GM12878 (cell line): ENCODE results near the gene SLCO2A1. TPM values are rescaled to one million over a fixed set of nuclear protein-coding genes. Genes with fewer than 3 reads are reported as not detected.

Source experiments
- ATAC-seq: fragments of 200-7000 bp; cut with Tn5 transposase; 3 replicates; pipeline ENCODE4 v1.9.1; 2020; ENCODE audit warnings: mild to moderate bottlenecking, moderate library complexity
- BruUV-seq: library from RNA; stranded (reverse); fragments of 400-500 nt; replicated peaks from 2 replicates; lab custom pipeline; 2021; lab: Mats Ljungman, UMichigan
- CTCF ChIA-PET: fragments of 300-600 bp; sonication (Branson Sonifier 250); formaldehyde crosslinking; extraction: SDS; loops from one replicate; lab custom pipeline; 2021; ENCODE audit warnings: inconsistent platforms; lab: Yijun Ruan, JAX
- POLR2A ChIA-PET: fragments of 350-600 bp; formaldehyde crosslinking; extraction: SDS; loops from one replicate; lab custom pipeline; 2021; ENCODE audit warnings: inconsistent platforms; lab: Charles Lee
- RAD21 ChIA-PET: fragments of 300-600 bp; sonication (Branson Sonifier 250); formaldehyde crosslinking; loops from one replicate; lab custom pipeline; 2023; ENCODE audit warnings: antibody characterized with exemption; ENCODE audit not compliant: unreplicated experiment; lab: Charles Lee
- SMC1A ChIA-PET: fragments of 300-600 bp; sonication (Branson Sonifier 250); formaldehyde crosslinking; loops from one replicate; lab custom pipeline; 2023; ENCODE audit not compliant: unreplicated experiment, uncharacterized antibody; lab: Charles Lee
- DNase-seq: peaks from one replicate; pipeline ENCODE4 v3.0.0-alpha.2; 2011; ENCODE audit warnings: low read depth, low spot score
- FAIRE-seq: peaks from 3 replicates; lab custom pipeline; 2011; peaks lifted over from hg19 to GRCh38; lab: Jason Lieb, UNC
- H2AFZ ChIP-seq: 2 replicates; pipeline ENCODE4 v1.6.0; 2011; ENCODE audit warnings: low read depth, low read length, control low read depth; ENCODE audit not compliant: control insufficient read depth
- H3K27ac ChIP-seq: 2 replicates; pipeline ENCODE4 v1.5.1; 2011; ENCODE audit warnings: control low read depth; ENCODE audit not compliant: control insufficient read depth, insufficient read depth
- H3K27me3 ChIP-seq, 2 experiments: replicated peaks in 1 of 2; 2 replicates each; pipeline versions ENCODE4 v1.6.0 to v1.6.1; 2011; ENCODE audit warnings: low read length in 1 of 2; ENCODE audit not compliant: control insufficient read depth in 2 of 2, insufficient read depth in 2 of 2
- H3K36me3 ChIP-seq, 2 experiments: 2 replicates each; pipeline ENCODE4 v1.5.1; 2011; ENCODE audit warnings: low read length in 1 of 2; ENCODE audit not compliant: control insufficient read depth in 2 of 2, insufficient read depth in 2 of 2
- H3K4me1 ChIP-seq: 2 replicates; pipeline ENCODE4 v1.6.1; 2011; ENCODE audit warnings: mild to moderate bottlenecking, low read length, moderate library complexity, mixed read lengths; ENCODE audit not compliant: control insufficient read depth, insufficient read depth
- H3K4me2 ChIP-seq: 2 replicates; pipeline ENCODE4 v1.6.0; 2011; ENCODE audit warnings: control low read depth; ENCODE audit not compliant: control insufficient read depth, insufficient read depth
- H3K4me3 ChIP-seq: fragments of 200-600 bp; sonication (generic); 2 replicates; pipeline ENCODE4 v1.5.1; 2016
- H3K79me2 ChIP-seq: 2 replicates; pipeline ENCODE4 v1.6.0; 2011; ENCODE audit warnings: low read length; ENCODE audit not compliant: control insufficient read depth, insufficient read depth
- H3K9ac ChIP-seq: 2 replicates; pipeline ENCODE4 v1.8.0; 2011; ENCODE audit warnings: low read length, control low read depth, mixed read lengths; ENCODE audit not compliant: control insufficient read depth, insufficient read depth
- H3K9me3 ChIP-seq: replicated peaks from 3 replicates; pipeline ENCODE4 v1.5.1; 2011; ENCODE audit warnings: mild to moderate bottlenecking, low read length; ENCODE audit not compliant: control insufficient read depth, insufficient read depth
- H4K20me1 ChIP-seq: 2 replicates; pipeline ENCODE4 v1.6.0; 2011; ENCODE audit not compliant: control insufficient read depth, insufficient read depth
- ATF2 ChIP-seq: IDR thresholded peaks from 2 replicates; pipeline ENCODE4 v1.6.1; 2012; ENCODE audit warnings: low read length, inconsistent platforms
- BCL3 ChIP-seq: IDR thresholded peaks from 2 replicates; pipeline ENCODE4 v1.6.1; 2011; ENCODE audit warnings: borderline replicate concordance, low read depth, mild to moderate bottlenecking, moderate library complexity, low read length; ENCODE audit not compliant: insufficient read depth, poor library complexity, severe bottlenecking
- CEBPZ ChIP-seq: fragments of 150-350 bp; IDR thresholded peaks from 2 replicates; pipeline ENCODE4 v1.6.1; 2016; ENCODE audit warnings: low read depth, low read length
- CREB1 ChIP-seq: IDR thresholded peaks from 2 replicates; pipeline ENCODE4 v1.6.1; 2012; ENCODE audit warnings: low read depth, mild to moderate bottlenecking, inconsistent platforms
- E2F4 ChIP-seq: IDR thresholded peaks from 2 replicates; pipeline ENCODE4 v1.6.1; 2012; ENCODE audit warnings: low read depth, low read length, improper control_type of control experiment
- EP300 ChIP-seq, 2 experiments: fragments of 150-350 bp in 1 of 2; IDR thresholded peaks; 2 replicates each; pipeline ENCODE4 v1.6.1; 2011 to 2012; ENCODE audit warnings: low read depth in 2 of 2, low read length in 2 of 2, borderline replicate concordance in 1 of 2, improper control_type of control experiment in 1 of 2, inconsistent platforms in 1 of 2; ENCODE audit not compliant: control insufficient read depth in 1 of 2
- KAT2A ChIP-seq: conservative IDR thresholded peaks from 2 replicates; pipeline ENCODE4 v1.6.1; 2011; ENCODE audit warnings: low read depth, low read length; ENCODE audit not compliant: control insufficient read depth
- MXI1 ChIP-seq: fragments of 150-350 bp; IDR thresholded peaks from 2 replicates; pipeline ENCODE4 v1.6.1; 2011; ENCODE audit warnings: low read depth, mild to moderate bottlenecking, inconsistent platforms, low read length, improper control_type of control experiment
- PML ChIP-seq: IDR thresholded peaks from 2 replicates; pipeline ENCODE4 v1.6.1; 2012; ENCODE audit warnings: low read length, inconsistent platforms
- SIN3A ChIP-seq: IDR thresholded peaks from 2 replicates; pipeline ENCODE4 v1.6.1; 2012; ENCODE audit warnings: low read depth, low read length, improper control_type of control experiment
- ZBTB40 ChIP-seq: fragments of 450-650 bp; IDR thresholded peaks from 2 replicates; pipeline ENCODE4 v1.6.1; 2016; ENCODE audit warnings: mild to moderate bottlenecking, moderate library complexity, borderline replicate concordance
- ZZZ3 ChIP-seq: IDR thresholded peaks from 2 replicates; pipeline ENCODE4 v1.6.1; 2011; ENCODE audit warnings: low read depth; ENCODE audit not compliant: control insufficient read depth, insufficient read length
- WGBS: methylation state at CpG from one replicate; pipeline ENCODE4 v1.1.6; 2016; ENCODE audit warnings: low lambda C conversion rate; ENCODE audit not compliant: insufficient replicate concordance, insufficient coverage; ENCODE audit errors: missing lambda C conversion rate; 5-methylcytosine and 5-hydroxymethylcytosine counted together
- in situ Hi-C: fragments of 300-500 bp; cut with MboI; formaldehyde crosslinking; loops from 9 replicates; pipeline ENCODE4 v1.14.3; 2018; ENCODE audit warnings: mixed read lengths
- intact Hi-C: fragments of 100-400 bp; cut with micrococcal nuclease; formaldehyde crosslinking; loops from one replicate; pipeline ENCODE4 v1.14.2; 2022; ENCODE audit not compliant: unreplicated experiment
- polyA plus RNA-seq, 11 experiments: library from polyadenylated mRNA; depleted of rRNA in 4 of 11; unstranded in 6 of 11; stranded (reverse) in 5 of 11; fragments of >200 nt; fragmentation: Nextera tagmentation in 4 of 11; fragmentation: Illumina TruSeq in 1 of 11; extraction: Ambion mirVana in 4 of 11; extraction: Trizol in 1 of 11; gene quantifications; 1 replicate in 1 of 11; 2 replicates in 10 of 11; pipeline versions ENCODE4 v1.2.1 to v1.2.3, GENCODE V29; 2011 to 2016; ENCODE audit warnings: inconsistent platforms in 2 of 11, missing spikeins in 2 of 11, low read depth in 1 of 11
- total RNA-seq, 4 experiments: library from RNA; depleted of rRNA in 3 of 4; stranded (reverse); fragments of >200 nt in 3 of 4; fragmentation: Illumina TruSeq in 1 of 4; extraction: Trizol in 1 of 4; gene quantifications; 2 replicates each; pipeline versions ENCODE4 v1.2.1 to v1.2.3, GENCODE V29; 2013 to 2021

SLCO2A1 gene
- total and polyA plus RNA-seq, 10 of the 15 experiments (the other 5 are each of a cell fraction or from before 2014, with no cell fraction given), result 0.05 TPM; not detected in 9

GRCh38 chr3:133965906-133966305, 63.8 kb downstream of the SLCO2A1 start:
- intact Hi-C loops (no loop called here), in situ Hi-C loops (no loop called here)
- Histone ChIP-seq H3K9ac (no peak overlapping the region), H3K4me2 (no peak overlapping the region), H2AFZ (no peak overlapping the region), H3K79me2 (no peaks in the 10 kb centered on the region), H3K36me3 (no peaks in the 10 kb centered on the region), H3K27ac (no peak overlapping the region), H3K9me3 (no peaks in the 10 kb centered on the region), H3K4me3 (no peak overlapping the region), H3K27me3 (no peaks in the 10 kb centered on the region), H3K4me1 (no peaks in the 10 kb centered on the region), H4K20me1 (no peaks in the 10 kb centered on the region)
- FAIRE-seq (no peak), ATAC-seq (no peak), DNase-seq (no peak)
- no TSS peak for BruUV-seq
- ChIA-PET CTCF (interaction anchor here (1.6 kb wide), 1 partner anchor 246 kb away, joined by 5 read pairs; no protein-coding TSS in a partner anchor), SMC1A (no interaction called here), RAD21 (no interaction called here), POLR2A (no interaction called here)
- 2% methylated on average over 4 of the region's 4 CpGs for WGBS
- TF ChIP-seq PML (no peak), BCL3 (no peak), ATF2 (no peak), SIN3A (no peak), EP300 (IDR thresholded peaks at IDR 0.05; ENCODE audit: borderline replicate concordance in 1 of 2, control insufficient read depth in 1 of 2, low read depth in 2 of 2, low read length in 2 of 2) (no peak), CREB1 (no peak), E2F4 (no peak), ZBTB40 (no peak), CEBPZ (no peak), ZZZ3 (no peak), MXI1 (no peak), KAT2A (no peak)
